Esophagus muscularis mucosa (tissue), 3 donors: ENCODE results near the gene ZNF511.

ENCODE experiments used
- CTCF ChIP-seq, 3 experiments: fragments of 200-600 bp in 2 of 3; fragments of 450-650 bp in 1 of 3; sonication (generic) in 2 of 3; IDR thresholded peaks; one replicate each; pipeline ENCODE4 v1.5.1; 2017 to 2019; ENCODE audit warnings: antibody characterized with exemption in 3 of 3, mild to moderate bottlenecking in 2 of 3, moderate library complexity in 1 of 3
- POLR2A ChIP-seq: fragments of 450-650 bp; IDR thresholded peaks from one replicate; pipeline ENCODE4 v1.6.1; 2017; ENCODE audit warnings: antibody characterized with exemption, moderate library complexity, mild to moderate bottlenecking, low read depth
- POLR2AphosphoS5 ChIP-seq, 2 donors: sonication (generic); formaldehyde crosslinking; IDR thresholded peaks; one replicate each; pipeline ENCODE4 v1.6.1; 2017; ENCODE audit warnings: antibody characterized with exemption in 2 of 2

GRCh38 chr10:133361773-133362441 lies 53.2 kb downstream of the ZNF511 start:
- TF ChIP-seq POLR2A (no peak), POLR2AphosphoS5 (IDR thresholded peaks at IDR 0.05) (no peak), CTCF (IDR thresholded peaks at IDR 0.05) (no peak)
